Colonic mucosa (tissue), 4 donors: ENCODE measurements around the gene STAP2. TPM values are rescaled to one million over a fixed set of nuclear protein-coding genes. Genes with fewer than 3 reads are reported as not detected.

Experiments
- DNase-seq: peaks from one replicate; pipeline ENCODE4 v3.0.0-alpha.2; 2020
- H3K27ac ChIP-seq: fragments of 200-600 bp; one replicate; pipeline ENCODE4 v1.8.0; 2021
- H3K27me3 ChIP-seq: fragments of 200-600 bp; one replicate; pipeline ENCODE4 v1.8.0; 2021
- H3K36me3 ChIP-seq: fragments of 200-600 bp; one replicate; pipeline ENCODE4 v1.8.0; 2021
- H3K4me1 ChIP-seq: fragments of 200-600 bp; one replicate; pipeline ENCODE4 v1.8.0; 2021; ENCODE audit warnings: mild to moderate bottlenecking
- H3K4me3 ChIP-seq: fragments of 200-600 bp; one replicate; pipeline ENCODE4 v1.8.0; 2021
- H3K9ac ChIP-seq, 2 donors: one replicate each; pipeline ENCODE4 v1.7.0; 2013; ENCODE audit warnings: control low read depth in 2 of 2, low read depth in 2 of 2, low read length in 2 of 2
- H3K9me3 ChIP-seq: fragments of 200-600 bp; one replicate; pipeline ENCODE4 v1.8.0; 2021
- intact Hi-C: fragments of 100-400 bp; cut with DNase I; formaldehyde crosslinking; loops from one replicate; pipeline ENCODE4 v1.14.1; 2022
- total RNA-seq, 2 donors: library from RNA; stranded (reverse); fragmentation: NEBNext Ultra II Directional in 1 of 2; extraction: Animal tissue kit (Norgen Biotek cat#: 25700) in 1 of 2; gene quantifications; one replicate each; pipeline ENCODE4 v1.2.1, GENCODE V29; 2021
- TF ChIP-seq, protein P1 (sequence below): fragments of 200-600 bp; IDR thresholded peaks from one replicate; pipeline ENCODE4 v1.8.0; 2022; ENCODE audit warnings: antibody characterized with exemption, mild to moderate bottlenecking
- donor health status: healthy.
- donor health status: DM: no; HTN: no; CAD: no.
- donor health status: DM: no; HTN: no; CAD: no.

STAP2 gene
- total RNA-seq, 2 donors from 2014 or later = 197 to 218 TPM

DNA sequence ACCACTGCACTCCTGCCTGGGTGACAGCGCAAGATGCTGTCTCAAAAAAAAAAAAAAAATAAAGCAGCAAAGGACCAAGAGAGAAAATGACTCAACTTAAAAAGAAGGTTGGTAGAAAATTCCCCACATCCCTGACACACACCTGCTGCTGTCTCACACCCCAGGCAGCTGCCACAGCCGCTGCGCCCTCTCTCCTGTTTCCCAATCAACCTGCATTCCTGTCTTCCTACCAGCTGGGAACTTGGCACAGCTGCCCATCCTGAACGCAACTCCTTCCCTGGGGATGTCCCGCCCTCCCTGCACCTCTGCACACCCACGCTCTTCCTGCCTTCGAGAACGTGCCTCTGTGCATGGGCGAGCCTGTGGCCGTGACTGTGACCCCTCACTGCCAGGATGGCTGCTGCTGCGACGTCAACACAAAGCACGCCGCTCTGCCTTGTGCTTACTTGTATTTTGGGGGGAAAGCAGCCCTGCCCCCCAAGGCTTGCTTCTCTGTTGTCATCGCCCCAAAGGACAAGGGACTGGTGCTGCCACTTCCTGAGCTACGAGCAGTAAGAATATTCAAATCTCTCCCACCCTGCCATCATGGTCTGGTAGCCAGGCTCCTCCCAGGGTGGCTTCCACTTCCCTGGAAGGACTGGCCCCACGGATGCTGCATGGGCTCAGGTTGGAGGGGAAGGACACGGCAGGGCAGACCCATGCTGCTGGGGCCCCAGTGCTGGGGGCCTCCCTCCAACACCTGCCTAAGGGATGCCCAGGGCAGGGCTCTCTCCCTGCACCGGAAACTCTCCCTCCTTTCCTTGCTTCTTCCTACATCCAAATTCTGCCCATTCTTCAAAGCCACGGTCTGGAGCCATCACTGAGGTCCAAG lies 41.0 kb upstream of the STAP2 start:
- peak overlapping the region; percentile 35 for H3K27ac ChIP-seq
- TF ChIP-seq, protein P1, sequence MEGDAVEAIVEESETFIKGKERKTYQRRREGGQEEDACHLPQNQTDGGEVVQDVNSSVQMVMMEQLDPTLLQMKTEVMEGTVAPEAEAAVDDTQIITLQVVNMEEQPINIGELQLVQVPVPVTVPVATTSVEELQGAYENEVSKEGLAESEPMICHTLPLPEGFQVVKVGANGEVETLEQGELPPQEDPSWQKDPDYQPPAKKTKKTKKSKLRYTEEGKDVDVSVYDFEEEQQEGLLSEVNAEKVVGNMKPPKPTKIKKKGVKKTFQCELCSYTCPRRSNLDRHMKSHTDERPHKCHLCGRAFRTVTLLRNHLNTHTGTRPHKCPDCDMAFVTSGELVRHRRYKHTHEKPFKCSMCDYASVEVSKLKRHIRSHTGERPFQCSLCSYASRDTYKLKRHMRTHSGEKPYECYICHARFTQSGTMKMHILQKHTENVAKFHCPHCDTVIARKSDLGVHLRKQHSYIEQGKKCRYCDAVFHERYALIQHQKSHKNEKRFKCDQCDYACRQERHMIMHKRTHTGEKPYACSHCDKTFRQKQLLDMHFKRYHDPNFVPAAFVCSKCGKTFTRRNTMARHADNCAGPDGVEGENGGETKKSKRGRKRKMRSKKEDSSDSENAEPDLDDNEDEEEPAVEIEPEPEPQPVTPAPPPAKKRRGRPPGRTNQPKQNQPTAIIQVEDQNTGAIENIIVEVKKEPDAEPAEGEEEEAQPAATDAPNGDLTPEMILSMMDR = no peak
- H3K4me3 ChIP-seq = no peak overlapping the region
- intact Hi-C loops = no loop called here
- no peaks in the 10 kb centered on the region for H3K27me3 ChIP-seq
- no peaks in the 10 kb centered on the region for H3K36me3 ChIP-seq
- no peaks in the 10 kb centered on the region for H3K9me3 ChIP-seq
- H3K4me1 ChIP-seq = peaks cover 31% of the 10 kb centered on the region
- peak overlapping the region in 1 of 2 donors; percentile 12 for H3K9ac ChIP-seq
- DNase-seq = no peak

DNA sequence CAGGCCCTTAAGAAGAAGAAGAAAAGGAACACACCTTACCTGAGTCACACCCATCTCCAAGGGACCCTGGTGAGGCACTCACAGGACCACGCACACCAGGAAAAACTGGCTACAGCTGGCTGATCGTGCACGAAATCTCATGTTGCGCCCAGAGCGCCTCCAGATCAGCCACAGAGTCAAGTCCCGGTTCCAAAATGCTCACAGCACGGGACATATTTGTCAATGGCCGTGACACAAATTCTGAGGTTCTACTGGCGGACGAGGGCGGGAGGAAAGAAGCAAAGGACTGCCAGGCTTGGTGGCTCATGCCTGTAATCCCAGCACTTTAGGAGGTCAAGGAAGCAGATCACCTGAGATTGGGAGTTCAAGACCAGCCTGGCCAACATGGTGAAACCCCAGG lies 40.3 kb upstream of the STAP2 start:
- DNase-seq = no peak
- intact Hi-C loops = no loop called here
- Histone ChIP-seq H3K4me3 (no peak overlapping the region), H3K36me3 (no peaks in the 10 kb centered on the region), H3K9me3 (no peaks in the 10 kb centered on the region), H3K27ac (no peak overlapping the region), H3K27me3 (no peaks in the 10 kb centered on the region), H3K9ac (no peak overlapping the region), H3K4me1 (peaks cover 39% of the 10 kb centered on the region)
- TF ChIP-seq, protein P1 = no peak

GRCh38 chr19:4376991-4377781 lies 38.6 kb upstream of the STAP2 start:
- no peak for DNase-seq
- intact Hi-C loops = no loop called here
- no peaks in the 10 kb centered on the region for H3K36me3 ChIP-seq
- H3K4me3 ChIP-seq = no peak overlapping the region
- no peaks in the 10 kb centered on the region for H3K27me3 ChIP-seq
- H3K27ac ChIP-seq = no peak overlapping the region
- no peak overlapping the region for H3K9ac ChIP-seq
- no peaks in the 10 kb centered on the region for H3K9me3 ChIP-seq
- peaks cover 39% of the 10 kb centered on the region for H3K4me1 ChIP-seq
- TF ChIP-seq, protein P1 = no peak

DNA sequence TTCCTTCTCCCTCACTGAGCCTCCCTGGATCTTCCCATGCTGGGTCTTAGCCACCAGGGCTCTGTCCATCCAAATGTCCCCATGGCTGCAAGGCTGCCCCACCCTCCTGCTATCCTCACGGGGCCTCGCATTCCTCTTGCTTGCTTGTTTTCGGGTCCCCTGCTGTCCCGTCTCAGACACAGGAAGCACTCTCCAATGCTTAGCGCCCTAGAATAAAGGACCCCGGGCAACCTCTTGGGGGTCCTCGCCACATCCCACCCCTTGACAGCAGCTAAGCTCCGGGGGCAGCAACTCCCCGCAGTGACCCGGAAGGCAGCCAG lies 38.0 kb upstream of the STAP2 start:
- Histone ChIP-seq H3K27me3 (no peaks in the 10 kb centered on the region), H3K36me3 (no peaks in the 10 kb centered on the region), H3K9me3 (no peaks in the 10 kb centered on the region), H3K27ac (no peak overlapping the region), H3K9ac (no peak overlapping the region), H3K4me1 (peaks cover 39% of the 10 kb centered on the region), H3K4me3 (no peak overlapping the region)
- intact Hi-C loops = no loop called here
- TF ChIP-seq, protein P1 = no peak
- no peak for DNase-seq

GRCh38 chr19:4376028-4376670 lies 37.5 kb upstream of the STAP2 start:
- no peaks in the 10 kb centered on the region for H3K36me3 ChIP-seq
- H3K27me3 ChIP-seq = no peaks in the 10 kb centered on the region
- H3K9me3 ChIP-seq = no peaks in the 10 kb centered on the region
- peak overlapping the region; percentile 50 for H3K27ac ChIP-seq
- intact Hi-C loops = no loop called here
- H3K9ac ChIP-seq = peak overlapping the region; percentile 18 to 73
- DNase-seq = no peak
- H3K4me3 ChIP-seq = no peak overlapping the region
- peaks cover 39% of the 10 kb centered on the region for H3K4me1 ChIP-seq
- TF ChIP-seq, protein P1 = no peak
